Astrocyte of the spinal cord (primary cell): Measurements from ENCODE around the gene CYTIP.

Experiments used
- DNase-seq: peaks from one replicate; pipeline ENCODE4 v3.0.0; 2011; ENCODE audit warnings: low read depth, low spot score
- H3K4me3 ChIP-seq: 2 replicates; pipeline ENCODE4 v1.5.1; 2011; ENCODE audit warnings: low read depth, mild to moderate bottlenecking, low read length, moderate library complexity
- CTCF ChIP-seq: IDR thresholded peaks from 2 replicates; pipeline ENCODE4 v1.5.1; 2012; ENCODE audit warnings: low read depth, mild to moderate bottlenecking, low read length, inconsistent platforms
- in situ Hi-C: cut with HindIII; loops from 2 replicates; pipeline ENCODE4 v1.10.0; 2017; ENCODE audit warnings: low sequenced_read_pairs

CYTIP gene

GRCh38 chr2:157427922-157428303 is 16.0 kb downstream of the CYTIP start:
- in situ Hi-C loops, result no loop called here
- no peak overlapping the region for H3K4me3 ChIP-seq
- no peak for TF ChIP-seq CTCF
- DNase-seq, result no peak

GRCh38 chr2:157427003-157427921 is 16.6 kb downstream of the CYTIP start:
- no peak overlapping the region for H3K4me3 ChIP-seq
- no peak for TF ChIP-seq CTCF
- no peak for DNase-seq
- in situ Hi-C loops, result no loop called here

GRCh38 chr2:157426477-157426994 is 17.4 kb downstream of the CYTIP start:
- in situ Hi-C loops, result no loop called here

GRCh38 chr2:157424374-157424773 is 19.5 kb downstream of the CYTIP start:
- TF ChIP-seq CTCF, result no peak
- in situ Hi-C loops, result no loop called here
- no peak for DNase-seq
- H3K4me3 ChIP-seq, result no peak overlapping the region

More at GRCh38 chr2:157426477-157426994, 17.4 kb downstream of the CYTIP start:
- DNase-seq, result no peak
- H3K4me3 ChIP-seq, result no peak overlapping the region
- TF ChIP-seq CTCF, result no peak

- no peak for TF ChIP-seq CTCF
- no peak overlapping the region for H3K4me3 ChIP-seq
- in situ Hi-C loops, result no loop called here
- no peak for DNase-seq
Measured at GRCh38 chr2:157421964-157422363, 21.9 kb downstream of the CYTIP start.

- no peak for DNase-seq
- TF ChIP-seq CTCF, result no peak
- in situ Hi-C loops, result no loop called here
- H3K4me3 ChIP-seq, result no peak overlapping the region
Measured at GRCh38 chr2:157421331-157421944, 22.5 kb downstream of the CYTIP start.
